GM10266 (cell line): ENCODE results near the gene PLPP2.

Experiments
- DNase-seq: peaks from one replicate; pipeline ENCODE4 v3.0.0; 2012; ENCODE audit errors: extremely low spot score
- CTCF ChIP-seq: IDR thresholded peaks from 2 replicates; pipeline ENCODE4 v1.5.1; 2012; ENCODE audit warnings: mild to moderate bottlenecking, low read depth; ENCODE audit not compliant: control insufficient read depth, insufficient read depth; ENCODE audit errors: missing control alignments

PLPP2 gene

GRCh38 chr19:281992-282391 is 9.2 kb downstream of the PLPP2 start:
- no peak for DNase-seq

GRCh38 chr19:281156-281853 is 9.9 kb downstream of the PLPP2 start:
- no peak for TF ChIP-seq CTCF
- DNase-seq = no peak

More at GRCh38 chr19:281992-282391, 9.2 kb downstream of the PLPP2 start:
- peak; percentile 10 for TF ChIP-seq CTCF

- TF ChIP-seq CTCF = no peak
These were observed 10.6 kb downstream of the PLPP2 start for GRCh38 chr19:280541-281009.

GRCh38 chr19:279656-280055 is 11.5 kb downstream of the PLPP2 start:
- no peak for DNase-seq
- TF ChIP-seq CTCF = no peak

More at GRCh38 chr19:280541-281009, 10.6 kb downstream of the PLPP2 start:
- DNase-seq = no peak

- no peak for DNase-seq
- TF ChIP-seq CTCF = no peak
These were observed 12.0 kb downstream of the PLPP2 start for GRCh38 chr19:279231-279630.

- DNase-seq = peak; percentile 3
- no peak for TF ChIP-seq CTCF
These were observed 13.5 kb downstream of the PLPP2 start for GRCh38 chr19:277581-278165.

GRCh38 chr19:277131-277530 is 14.1 kb downstream of the PLPP2 start:
- TF ChIP-seq CTCF = no peak
- peak; percentile 2 for DNase-seq
